ENCODE data around the gene PLA2G7.

GRCh38 chr6:46729787-46730326 is 5.3 kb downstream of the PLA2G7 start:
- TF ChIP-seq CTCF (conservative IDR thresholded peaks at IDR 0.05; ENCODE audit: low read depth, low read length), result no peak
- no peak for TF ChIP-seq RCOR1 (IDR thresholded peaks at IDR 0.05; ENCODE audit: insufficient replicate concordance, low read length)
- no peak for TF ChIP-seq USF2 (IDR thresholded peaks at IDR 0.05; ENCODE audit: low read depth, low read length)
- no peak for TF ChIP-seq POLR2A (IDR thresholded peaks at IDR 0.05; ENCODE audit: low read depth, low read length)
- no peak for TF ChIP-seq MAFK (IDR thresholded peaks at IDR 0.05; ENCODE audit: low read depth, low read length)
- TF ChIP-seq SMC3 (IDR thresholded peaks at IDR 0.05; ENCODE audit: low read depth, low read length), result no peak
- TF ChIP-seq CEBPB (IDR thresholded peaks at IDR 0.05; ENCODE audit: low read depth, low read length), result no peak
- no peak for TF ChIP-seq MAZ (IDR thresholded peaks at IDR 0.05; ENCODE audit: borderline replicate concordance, low read depth, low read length)
- TF ChIP-seq BHLHE40 (IDR thresholded peaks at IDR 0.05; ENCODE audit: low read depth, low read length), result no peak
- no peak for TF ChIP-seq RFX5 (IDR thresholded peaks at IDR 0.05; ENCODE audit: low read depth, low read length)
- TF ChIP-seq FOS (IDR thresholded peaks at IDR 0.05; ENCODE audit: low read depth, low read length), result no peak
- TF ChIP-seq RAD21 (IDR thresholded peaks at IDR 0.05; ENCODE audit: low read length), result no peak
- TF ChIP-seq CHD1 (IDR thresholded peaks at IDR 0.05; ENCODE audit: low read depth, low read length), result no peak

All from IMR-90 (cell line).